ENCODE measurements around the gene PODNL1.

GRCh38 chr19:13986348-13986904 is 48.2 kb upstream of the PODNL1 start:
- TF ChIP-seq CTCF (IDR thresholded peaks at IDR 0.05; ENCODE audit: poor library complexity) (no peak), EZH2 (IDR thresholded peaks at IDR 0.05; ENCODE audit: borderline replicate concordance) (no peak)
